GM04504 (cell line): Measurements from ENCODE around the gene TRPV6.
A peak's percentile ranks its signal among the peaks of the same experiment; 100 is the strongest.

Experiments used
- DNase-seq: peaks from one replicate; pipeline ENCODE4 v3.0.0-alpha.2; 2012; ENCODE audit warnings: low read depth

TRPV6 gene

DNA sequence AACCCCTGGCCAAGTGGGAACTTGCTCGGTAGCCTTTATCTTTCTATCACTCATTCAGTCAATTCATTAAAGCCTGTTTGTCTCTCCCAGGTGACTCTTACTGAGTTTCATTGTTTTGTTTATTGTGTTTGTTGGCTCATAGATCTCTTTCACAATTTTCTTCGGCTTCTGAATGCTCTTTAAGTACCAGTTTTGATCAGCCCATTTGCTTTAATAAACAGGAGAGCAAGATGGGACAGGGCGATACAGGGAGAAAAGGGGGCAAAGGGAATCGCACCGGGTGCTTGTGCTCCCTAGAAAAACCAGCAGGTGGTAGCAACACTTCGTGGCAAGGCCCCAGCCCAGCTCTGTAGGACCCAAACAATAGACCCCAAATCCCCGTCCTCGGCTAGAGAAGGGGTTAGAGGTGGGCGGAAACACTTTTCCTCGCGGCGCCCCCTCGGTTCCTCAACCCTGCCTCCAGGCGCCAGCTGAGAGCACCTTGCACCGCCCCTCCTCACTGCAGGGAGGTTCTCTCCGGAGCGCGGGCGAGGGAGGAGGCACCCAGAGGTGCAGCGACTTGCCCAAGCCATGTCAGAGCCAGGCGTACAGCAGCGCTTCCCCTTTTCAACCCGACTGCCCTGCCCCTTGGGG lies 31.7 kb downstream of the TRPV6 start:
- DNase-seq, result peak; percentile 8

DNA sequence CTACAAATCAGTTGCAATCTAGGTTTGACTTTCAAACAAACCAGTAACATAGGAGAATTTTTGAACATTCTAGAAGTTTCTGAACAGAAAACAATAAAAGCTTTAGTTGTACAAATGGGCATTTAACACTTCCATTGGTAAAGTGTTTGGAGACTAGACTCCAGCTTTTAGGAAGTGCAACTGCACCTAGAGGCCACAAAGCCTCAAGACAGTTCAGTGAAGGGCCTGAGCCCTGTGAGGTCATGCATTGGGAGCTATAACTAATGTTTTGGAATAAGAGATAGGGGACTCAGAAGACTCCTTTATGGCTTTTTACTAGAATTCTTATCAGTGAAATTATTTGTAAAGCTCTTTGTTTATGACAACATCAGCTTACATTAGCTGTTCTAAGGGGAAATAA lies 33.6 kb downstream of the TRPV6 start:
- no peak for DNase-seq

DNA sequence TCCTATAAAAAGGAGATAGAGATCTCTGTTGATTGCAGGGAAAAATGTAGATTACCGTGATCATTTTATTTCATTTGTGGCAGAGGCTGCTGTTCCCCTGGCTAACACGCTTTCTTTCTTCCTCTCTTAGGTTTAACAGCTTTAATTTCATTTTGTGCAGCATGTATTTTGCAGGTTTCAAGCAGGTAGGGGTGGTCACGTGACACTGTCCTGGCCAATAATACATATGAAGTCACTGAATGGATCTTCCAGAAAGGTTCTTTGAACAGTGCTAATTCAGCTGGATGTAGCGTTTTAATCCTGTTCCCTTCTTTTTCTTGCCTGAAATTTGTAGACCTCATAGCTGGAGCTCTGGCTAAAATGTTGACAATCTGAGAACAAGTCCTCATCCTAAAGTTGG lies 34.3 kb downstream of the TRPV6 start:
- DNase-seq, result no peak

DNA sequence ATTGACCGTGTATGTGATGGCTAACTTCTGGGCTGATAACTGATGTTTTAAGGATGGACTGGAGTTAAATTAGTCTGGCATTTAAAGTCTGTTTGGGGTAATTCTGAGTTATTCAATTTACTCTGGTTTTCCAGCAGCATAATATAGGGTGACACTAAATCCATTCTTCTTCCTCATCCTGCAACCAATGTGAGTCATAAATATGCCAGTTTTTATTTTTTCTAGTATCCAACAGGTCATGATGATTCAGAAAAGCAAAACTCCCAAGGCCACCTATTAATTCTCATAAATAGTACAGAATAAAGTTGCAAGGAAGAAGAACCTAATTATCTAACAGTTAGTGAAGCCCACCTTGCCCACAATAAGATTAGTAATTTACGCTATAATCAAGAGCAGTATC lies 38.2 kb downstream of the TRPV6 start:
- DNase-seq, result no peak

DNA sequence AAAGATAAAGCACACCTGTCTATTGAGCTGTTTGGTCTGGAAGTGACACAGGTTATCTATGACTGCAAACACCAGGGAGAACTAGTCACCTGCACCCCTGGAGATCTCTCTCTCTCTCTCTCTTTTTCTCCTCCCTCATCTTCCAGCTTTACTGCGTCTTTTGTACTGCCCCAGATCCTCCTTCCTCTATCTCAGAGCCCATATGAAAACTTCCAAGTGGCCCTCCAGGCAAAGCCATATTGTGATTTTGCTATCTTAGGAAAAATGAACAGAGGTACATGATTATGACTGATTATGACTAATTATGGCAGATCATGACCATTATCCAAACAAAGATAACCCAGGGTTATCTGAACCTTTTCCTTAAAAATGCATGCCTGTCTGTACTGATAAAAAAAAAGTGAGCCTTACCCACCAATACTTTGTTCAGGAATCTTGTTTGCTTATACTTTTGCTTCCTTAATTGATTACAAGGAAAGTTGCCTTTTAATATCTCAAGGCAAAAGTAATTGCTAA lies 43.2 kb downstream of the TRPV6 start:
- DNase-seq, result no peak

DNA sequence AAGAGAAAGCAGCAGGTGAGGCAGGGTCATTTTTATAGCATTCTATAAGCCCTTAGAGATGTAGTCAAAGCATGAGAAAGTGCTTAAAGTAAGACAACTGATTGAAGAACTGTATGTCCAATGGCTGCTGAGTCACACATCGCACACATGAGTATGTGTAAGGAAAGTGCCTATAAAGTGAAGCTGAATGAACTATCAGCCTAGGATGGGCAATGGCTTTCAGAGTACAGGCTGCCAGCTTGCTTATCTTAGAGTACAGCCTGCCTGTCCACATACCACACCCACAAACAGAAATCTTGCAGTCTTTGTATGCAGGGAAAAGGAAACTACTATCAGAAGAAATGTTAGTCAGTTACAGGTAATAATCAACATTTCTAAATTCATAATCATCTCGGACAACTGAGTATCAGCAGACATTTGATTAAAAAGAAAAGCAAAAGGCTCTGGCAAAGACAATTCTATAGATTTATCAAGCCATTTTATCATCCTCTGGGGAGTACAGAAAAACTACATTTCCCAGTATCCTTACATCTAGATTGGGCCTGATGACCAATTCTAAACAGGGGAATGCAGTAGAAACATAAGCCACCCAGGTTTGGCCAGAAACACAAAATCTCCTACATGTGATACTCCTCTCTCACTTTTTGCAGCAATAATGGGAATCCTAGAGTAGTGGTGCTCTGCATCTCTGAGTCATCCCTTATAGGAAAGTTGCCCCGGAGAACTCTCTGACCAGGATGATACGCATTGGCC lies 46.9 kb downstream of the TRPV6 start:
- DNase-seq, result no peak

DNA sequence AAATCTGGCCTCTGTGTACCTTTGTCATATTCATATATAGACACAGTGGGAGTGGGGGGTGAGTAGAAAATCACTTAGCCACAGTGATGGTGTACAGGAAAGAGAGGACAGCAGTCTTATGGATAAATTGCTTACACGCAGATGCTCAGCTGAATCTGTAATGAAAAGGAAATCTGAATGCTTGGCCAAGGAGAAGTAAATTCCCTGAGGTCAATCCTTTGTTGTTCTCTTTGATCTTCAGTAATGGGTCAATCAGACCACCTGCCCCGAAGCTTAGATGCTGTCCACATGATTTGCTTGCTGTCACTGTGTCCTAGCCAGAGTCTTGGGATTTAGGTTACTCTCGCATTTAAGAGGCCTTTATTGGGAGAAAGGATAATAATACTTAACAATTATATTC lies 49.1 kb downstream of the TRPV6 start:
- DNase-seq, result no peak

DNA sequence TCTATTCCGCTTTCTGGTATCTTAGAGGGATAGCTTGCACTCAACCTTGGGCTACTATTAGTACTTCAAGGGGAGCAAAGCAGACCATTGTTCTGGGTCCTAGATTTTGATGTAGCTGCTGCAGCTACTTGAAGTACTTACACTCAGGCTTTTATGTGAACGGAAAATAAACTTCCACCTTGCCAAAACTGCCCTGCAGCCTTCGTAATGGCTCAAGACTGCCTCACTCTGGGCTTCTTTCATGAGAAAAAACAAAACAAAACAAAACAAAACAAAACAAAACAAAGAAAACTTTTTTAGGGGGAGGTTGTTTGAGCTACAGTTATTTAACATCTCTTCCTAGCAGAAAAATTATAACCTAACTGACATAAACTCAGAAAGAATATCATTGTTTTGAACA lies 50.1 kb downstream of the TRPV6 start:
- DNase-seq, result no peak

DNA sequence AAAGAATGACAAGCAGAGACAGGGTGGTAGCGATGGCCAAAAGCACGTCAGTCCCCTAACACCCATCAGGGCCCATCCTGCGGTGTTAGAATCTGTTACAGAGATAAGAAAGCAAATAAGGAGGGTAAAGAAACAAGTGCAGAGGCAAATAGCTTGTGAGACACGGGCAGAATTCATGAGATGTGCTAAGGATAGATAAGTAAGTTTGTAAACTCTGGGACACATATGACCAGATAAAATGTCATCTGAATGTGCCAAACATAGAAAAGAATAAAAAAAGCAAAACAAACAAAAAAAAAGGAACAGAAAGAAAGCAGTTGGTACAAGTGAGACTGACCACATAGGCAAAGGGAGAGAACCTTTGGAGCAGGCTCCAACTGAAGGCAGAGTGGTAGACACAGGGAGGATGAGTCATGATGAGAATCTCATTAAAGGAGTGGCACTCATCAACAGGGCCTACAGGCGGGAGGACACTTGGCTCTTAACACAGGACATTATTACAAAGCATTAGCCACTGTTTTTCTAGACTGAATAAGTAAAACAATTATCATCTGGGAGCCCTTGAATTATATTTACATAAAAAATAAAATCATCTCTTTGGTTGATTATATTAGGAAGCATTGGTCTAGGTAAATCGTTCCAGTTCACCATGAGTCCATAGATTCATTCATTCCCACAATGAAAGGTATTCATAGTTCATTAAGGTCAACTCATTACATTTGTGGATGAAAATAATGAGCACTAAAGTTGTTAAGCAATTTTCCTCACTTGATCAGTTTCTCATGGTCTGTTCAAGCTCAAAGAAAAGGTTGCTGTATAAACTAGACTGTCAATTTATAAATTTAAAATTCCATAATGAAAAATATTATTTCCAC lies 52.1 kb downstream of the TRPV6 start:
- no peak for DNase-seq

DNA sequence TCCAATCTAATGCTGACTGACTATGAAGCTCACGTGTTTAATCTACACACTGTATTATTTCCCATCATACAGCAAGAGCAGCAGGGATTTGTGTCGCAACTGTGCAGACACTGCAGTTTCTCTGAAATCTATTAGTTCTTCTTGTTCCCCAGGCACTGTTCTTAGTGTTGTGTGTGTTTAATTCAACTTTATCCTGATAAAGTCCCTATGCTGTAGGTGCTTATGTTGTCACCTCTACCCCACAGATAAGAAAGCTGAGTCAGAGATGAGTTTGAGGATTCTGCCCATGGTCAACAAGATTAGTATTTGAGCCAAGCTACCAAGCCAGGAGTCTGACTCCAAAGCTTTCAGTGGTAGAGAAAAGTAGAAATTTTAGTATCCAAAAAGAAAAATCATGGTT lies 53.1 kb downstream of the TRPV6 start:
- no peak for DNase-seq

DNA sequence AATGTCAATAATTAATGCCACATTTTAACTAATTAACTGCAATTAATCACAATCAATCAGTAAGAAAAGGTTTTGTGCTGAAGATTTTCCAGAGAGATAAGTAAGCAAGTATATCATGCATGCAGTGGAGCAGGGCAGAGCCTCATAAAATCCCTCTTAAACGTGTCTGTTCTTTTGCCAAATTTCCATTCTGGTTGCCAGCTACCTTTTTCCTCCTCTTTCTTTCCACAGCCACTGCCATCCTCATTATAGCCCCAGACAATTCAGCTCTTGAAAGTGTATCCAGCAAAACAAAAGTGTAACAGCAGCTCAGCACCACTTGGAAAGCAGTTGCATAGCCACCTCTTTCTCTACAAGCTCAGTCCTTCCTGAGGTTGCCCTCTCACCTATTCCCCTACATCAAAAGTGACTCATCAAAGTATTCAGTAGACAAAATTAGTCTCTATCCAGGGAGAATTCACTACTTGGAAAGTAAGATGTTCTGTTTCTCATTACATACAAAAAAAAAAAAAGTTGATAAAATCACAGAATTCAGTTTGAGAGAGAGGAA lies 57.5 kb downstream of the TRPV6 start:
- DNase-seq, result no peak

DNA sequence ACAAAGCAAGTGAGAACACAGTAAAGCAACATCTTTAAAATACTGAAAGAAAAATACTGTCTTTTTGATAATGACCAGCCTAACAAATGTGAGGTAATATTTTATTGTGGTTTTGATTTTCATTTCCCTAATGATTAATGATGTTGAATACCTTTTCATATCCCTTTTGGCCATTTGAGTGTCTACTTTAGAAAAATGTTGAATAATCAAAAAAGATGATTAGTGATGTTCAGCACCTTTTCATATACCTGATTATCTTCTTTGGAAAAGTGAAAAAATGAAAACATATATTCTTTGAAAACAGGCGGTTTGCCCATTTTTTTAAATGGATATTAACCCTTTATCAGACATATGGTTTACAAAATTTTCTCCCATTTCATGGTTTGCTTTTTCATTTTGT lies 62.8 kb downstream of the TRPV6 start:
- DNase-seq, result no peak
